ENCODE data around the gene COL28A1. TPM values are rescaled to one million over a fixed set of nuclear protein-coding genes. Genes with fewer than 3 reads are reported as not detected.

Gene COL28A1
- total and polyA plus RNA-seq, 2 experiments from 2014 or later = 0.31 to 0.70 TPM

DNA sequence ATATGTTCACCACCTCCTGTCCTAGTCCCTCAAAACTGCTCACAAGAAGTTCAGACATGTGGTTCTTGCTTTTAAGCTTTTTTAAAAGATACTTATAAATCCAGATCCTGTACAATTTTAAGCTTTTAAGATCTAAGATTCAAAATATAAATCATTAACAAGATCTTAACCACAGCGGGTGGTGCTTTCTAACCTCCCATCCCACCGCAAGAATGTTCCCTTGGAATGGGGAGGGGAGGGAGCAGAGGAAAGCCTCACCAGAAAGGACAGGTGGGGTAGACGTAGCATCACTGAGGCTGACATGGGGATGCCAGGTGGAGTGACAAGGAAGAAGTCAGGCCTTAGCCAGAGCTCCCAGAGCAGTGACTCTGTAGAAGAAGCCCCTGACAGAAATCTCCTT is 219.8 kb downstream of the COL28A1 start:
- Histone ChIP-seq H4K20me1 (replicated peaks; ENCODE audit: insufficient read depth) (no peaks in the 10 kb centered on the region), H3F3A (replicated peaks; ENCODE audit: low read depth) (no peaks in the 10 kb centered on the region), H3K27ac (ENCODE audit: low read depth) (no peak overlapping the region), H3K4me1 (ENCODE audit: insufficient read depth) (no peaks in the 10 kb centered on the region), H3K27me3 (ENCODE audit: insufficient read depth) (no peaks in the 10 kb centered on the region), H3K4me2 (no peak overlapping the region), H3K9me2 (ENCODE audit: insufficient read depth) (peaks cover 6% of the 10 kb centered on the region; the same call in 1 of the 2 replicates), H3K4me3 (no peak overlapping the region), H3K36me3 (ENCODE audit: insufficient read depth) (no peaks in the 10 kb centered on the region), H3K79me2 (replicated peaks; ENCODE audit: insufficient read depth) (no peaks in the 10 kb centered on the region), H2AFZ (no peak overlapping the region)
- DNase-seq (ENCODE audit: low spot score) (no peak), ATAC-seq (no peak)
- Mint-ChIP-seq H3K27ac (no peak overlapping the region), H3K27me3 (ENCODE audit: insufficient read depth, low read depth, poor library complexity) (no peaks in the 10 kb centered on the region), H3K9me3 (peaks cover 2% of the 10 kb centered on the region; the same call in 2 of the 3 replicates), H3K4me1 (no peaks in the 10 kb centered on the region), H3K36me3 (ENCODE audit: low read depth) (no peaks in the 10 kb centered on the region; the same call in 2 of the 3 replicates), H3K4me3 (no peak overlapping the region)
- TF ChIP-seq EZH2phosphoT487 (IDR thresholded peaks at IDR 0.05; ENCODE audit: unreplicated experiment) (no peak), CTCF (conservative IDR thresholded peaks at IDR 0.05; ENCODE audit: low read depth in 2 of 2) (no peak), CREB1 (CRISPR knock-in tag; IDR thresholded peaks at IDR 0.05; ENCODE audit: low read depth) (no peak), JUNB (IDR thresholded peaks at IDR 0.05; ENCODE audit: unreplicated experiment) (no peak), POLR2AphosphoS5 (IDR thresholded peaks at IDR 0.05; ENCODE audit: low read depth) (no peak), ZNF331 (CRISPR knock-in tag; IDR thresholded peaks at IDR 0.05; ENCODE audit: low read depth) (no peak), STAT1 (IDR thresholded peaks at IDR 0.05; ENCODE audit: unreplicated experiment) (no peak)
- TF ChIP-seq, protein P1, sequence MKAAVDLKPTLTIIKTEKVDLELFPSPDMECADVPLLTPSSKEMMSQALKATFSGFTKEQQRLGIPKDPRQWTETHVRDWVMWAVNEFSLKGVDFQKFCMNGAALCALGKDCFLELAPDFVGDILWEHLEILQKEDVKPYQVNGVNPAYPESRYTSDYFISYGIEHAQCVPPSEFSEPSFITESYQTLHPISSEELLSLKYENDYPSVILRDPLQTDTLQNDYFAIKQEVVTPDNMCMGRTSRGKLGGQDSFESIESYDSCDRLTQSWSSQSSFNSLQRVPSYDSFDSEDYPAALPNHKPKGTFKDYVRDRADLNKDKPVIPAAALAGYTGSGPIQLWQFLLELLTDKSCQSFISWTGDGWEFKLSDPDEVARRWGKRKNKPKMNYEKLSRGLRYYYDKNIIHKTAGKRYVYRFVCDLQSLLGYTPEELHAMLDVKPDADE (IDR thresholded peaks at IDR 0.05) = no peak

- TF ChIP-seq, protein P1 (IDR thresholded peaks at IDR 0.05) = no peak
- TF ChIP-seq ZNF331 (CRISPR knock-in tag; IDR thresholded peaks at IDR 0.05; ENCODE audit: low read depth) (no peak), REST (IDR thresholded peaks at IDR 0.05; ENCODE audit: unreplicated experiment) (no peak), CTCF (conservative IDR thresholded peaks at IDR 0.05; ENCODE audit: low read depth in 2 of 2) (no peak), ZNF114 (CRISPR knock-in tag; IDR thresholded peaks at IDR 0.05) (no peak), EZH2phosphoT487 (IDR thresholded peaks at IDR 0.05; ENCODE audit: unreplicated experiment) (no peak), STAT1 (IDR thresholded peaks at IDR 0.05; ENCODE audit: unreplicated experiment) (no peak)
These were observed 223.3 kb downstream of the COL28A1 start for GRCh38 chr7:7312323-7312722.

More at GRCh38 chr7:7312323-7312722, 223.3 kb downstream of the COL28A1 start:
- H3K79me2 ChIP-seq (replicated peaks; ENCODE audit: insufficient read depth) = no peaks in the 10 kb centered on the region
- no peaks in the 10 kb centered on the region for H3K27me3 ChIP-seq (ENCODE audit: insufficient read depth)
- H2AFZ ChIP-seq = no peak overlapping the region
- no peaks in the 10 kb centered on the region for H3F3A ChIP-seq (replicated peaks; ENCODE audit: low read depth)
- Mint-ChIP-seq H3K36me3 (ENCODE audit: low read depth) (no peaks in the 10 kb centered on the region), H3K9me3 (peaks cover 2% of the 10 kb centered on the region; the same call in 2 of the 3 replicates), H3K27ac (no peak overlapping the region), H3K4me3 (no peak overlapping the region), H3K4me1 (no peaks in the 10 kb centered on the region), H3K27me3 (ENCODE audit: insufficient read depth, low read depth, poor library complexity) (peaks cover 2% of the 10 kb centered on the region)
- H3K4me3 ChIP-seq = no peak overlapping the region
- H3K9me2 ChIP-seq (ENCODE audit: insufficient read depth) = peaks cover 7% of the 10 kb centered on the region; the same call in 1 of the 2 replicates
- H3K27ac ChIP-seq (ENCODE audit: low read depth) = no peak overlapping the region
- no peaks in the 10 kb centered on the region for H4K20me1 ChIP-seq (replicated peaks; ENCODE audit: insufficient read depth)
- H3K4me2 ChIP-seq = no peak overlapping the region
- H3K4me1 ChIP-seq (ENCODE audit: insufficient read depth) = no peaks in the 10 kb centered on the region
- no peaks in the 10 kb centered on the region for H3K36me3 ChIP-seq (ENCODE audit: insufficient read depth)
- ATAC-seq (no peak), DNase-seq (ENCODE audit: low spot score) (no peak)
